ENCODE measurements around the gene PEX3.

DNA sequence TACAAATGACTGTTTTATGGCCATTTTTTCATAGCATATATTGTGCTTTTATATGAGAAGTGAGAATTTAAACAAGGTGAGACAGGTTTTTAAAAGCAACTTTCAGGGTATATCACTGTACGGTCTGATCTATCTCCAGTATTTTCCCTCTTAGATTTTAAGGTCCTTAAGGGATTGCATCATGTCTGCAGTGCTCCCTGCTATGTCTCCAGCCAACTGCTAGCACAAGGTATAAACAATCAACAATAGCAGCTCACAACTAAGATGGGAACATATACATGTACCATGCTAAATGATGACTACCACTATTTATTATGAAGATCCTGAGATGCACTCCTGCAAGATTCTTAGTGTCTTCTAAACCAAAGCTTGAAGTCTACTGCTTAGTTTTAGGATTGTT is 53.8 kb downstream of the PEX3 start:
- TF ChIP-seq, protein P1, sequence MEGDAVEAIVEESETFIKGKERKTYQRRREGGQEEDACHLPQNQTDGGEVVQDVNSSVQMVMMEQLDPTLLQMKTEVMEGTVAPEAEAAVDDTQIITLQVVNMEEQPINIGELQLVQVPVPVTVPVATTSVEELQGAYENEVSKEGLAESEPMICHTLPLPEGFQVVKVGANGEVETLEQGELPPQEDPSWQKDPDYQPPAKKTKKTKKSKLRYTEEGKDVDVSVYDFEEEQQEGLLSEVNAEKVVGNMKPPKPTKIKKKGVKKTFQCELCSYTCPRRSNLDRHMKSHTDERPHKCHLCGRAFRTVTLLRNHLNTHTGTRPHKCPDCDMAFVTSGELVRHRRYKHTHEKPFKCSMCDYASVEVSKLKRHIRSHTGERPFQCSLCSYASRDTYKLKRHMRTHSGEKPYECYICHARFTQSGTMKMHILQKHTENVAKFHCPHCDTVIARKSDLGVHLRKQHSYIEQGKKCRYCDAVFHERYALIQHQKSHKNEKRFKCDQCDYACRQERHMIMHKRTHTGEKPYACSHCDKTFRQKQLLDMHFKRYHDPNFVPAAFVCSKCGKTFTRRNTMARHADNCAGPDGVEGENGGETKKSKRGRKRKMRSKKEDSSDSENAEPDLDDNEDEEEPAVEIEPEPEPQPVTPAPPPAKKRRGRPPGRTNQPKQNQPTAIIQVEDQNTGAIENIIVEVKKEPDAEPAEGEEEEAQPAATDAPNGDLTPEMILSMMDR (IDR thresholded peaks at IDR 0.05; ENCODE audit: borderline replicate concordance, extremely low read depth, low read length, poor library complexity, severe bottlenecking) = no peak
- no peak for TF ChIP-seq EZH2 (IDR thresholded peaks at IDR 0.05; ENCODE audit: borderline replicate concordance, low read depth, low read length, severe bottlenecking)

Measured in DND-41 (cell line).